ENCODE results near the gene CANT1.
"Not testable (repeated sequence)": the region's sequence is repeated elsewhere in the genome, so short reads cannot be mapped to it uniquely, and the experiment has no call there.

Gene CANT1

DNA sequence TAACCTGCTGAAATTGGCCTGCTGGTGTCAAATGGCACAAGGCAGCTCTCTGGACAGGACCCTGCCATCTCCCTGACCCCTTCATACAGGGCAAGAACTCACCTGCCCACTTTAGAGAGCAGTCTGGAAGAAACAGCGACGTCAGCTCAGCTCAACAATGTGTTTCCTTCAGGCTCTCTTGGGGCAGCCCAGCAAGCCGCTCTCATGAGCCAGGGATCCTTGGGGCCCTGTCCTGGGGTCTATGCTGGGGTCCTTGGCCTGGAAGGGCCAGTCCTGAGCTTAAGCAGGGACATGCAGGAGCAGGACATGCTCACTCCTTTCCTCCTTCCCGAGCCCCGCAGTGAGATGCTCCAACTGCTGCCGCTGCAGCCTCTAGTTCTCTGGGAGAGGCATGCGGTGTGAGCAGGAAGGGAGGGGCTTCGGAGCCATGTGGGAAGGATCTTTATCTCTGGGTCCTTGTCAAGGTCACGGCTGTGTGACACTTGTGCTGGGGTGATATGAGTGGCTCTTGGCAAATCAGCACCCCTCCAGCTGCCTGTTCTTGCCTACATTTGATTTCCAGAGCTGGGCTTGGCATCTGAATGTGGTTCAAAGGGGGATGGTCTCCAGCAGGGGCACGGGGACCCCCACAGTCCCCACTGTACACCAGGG, 17.8 kb upstream of the CANT1 start:
- no peak for DNase-seq

DNA sequence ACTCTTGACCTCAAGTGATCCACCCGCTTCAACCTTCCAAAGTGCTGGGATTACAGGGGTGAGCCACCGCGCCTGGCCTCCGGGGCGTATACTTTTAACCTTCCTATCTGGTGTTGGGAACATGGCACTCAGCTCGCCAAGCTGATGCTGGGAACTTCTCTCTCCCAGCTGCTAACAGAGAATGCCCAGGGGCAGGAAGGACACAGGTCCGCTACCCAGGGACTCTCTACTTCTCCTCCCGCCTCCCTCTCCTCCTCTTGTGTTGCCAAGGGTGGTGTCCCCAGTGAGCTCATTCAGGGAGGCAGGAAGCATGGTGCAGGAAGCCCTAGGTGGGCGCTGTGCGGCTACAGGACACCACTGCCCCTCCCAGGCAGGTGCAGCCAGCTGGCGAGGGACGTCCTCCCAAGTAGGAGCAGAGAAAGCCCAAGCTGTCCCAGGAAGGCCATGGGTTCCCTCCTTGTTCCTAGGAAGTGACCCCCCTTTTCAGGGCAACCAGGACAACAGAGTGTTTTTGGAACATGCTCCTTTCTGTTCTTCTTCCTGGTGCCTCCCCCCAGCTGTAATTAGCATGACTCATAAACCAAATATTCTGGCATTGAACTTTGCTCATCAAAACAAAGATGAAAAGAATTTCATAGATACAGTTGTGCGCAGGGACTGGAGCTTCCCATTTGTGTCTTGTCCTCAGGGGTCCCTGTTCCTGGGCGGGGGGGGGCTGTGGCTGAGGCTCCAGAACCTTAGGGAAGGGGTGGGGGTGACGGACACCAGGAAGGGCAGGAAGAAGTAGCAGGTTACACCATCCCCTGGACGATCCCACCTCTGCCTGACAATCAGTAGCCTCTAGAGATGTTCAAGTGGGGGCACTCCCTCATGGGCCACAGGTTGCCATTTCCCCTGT, 17.1 kb upstream of the CANT1 start:
- no peak for DNase-seq

DNA sequence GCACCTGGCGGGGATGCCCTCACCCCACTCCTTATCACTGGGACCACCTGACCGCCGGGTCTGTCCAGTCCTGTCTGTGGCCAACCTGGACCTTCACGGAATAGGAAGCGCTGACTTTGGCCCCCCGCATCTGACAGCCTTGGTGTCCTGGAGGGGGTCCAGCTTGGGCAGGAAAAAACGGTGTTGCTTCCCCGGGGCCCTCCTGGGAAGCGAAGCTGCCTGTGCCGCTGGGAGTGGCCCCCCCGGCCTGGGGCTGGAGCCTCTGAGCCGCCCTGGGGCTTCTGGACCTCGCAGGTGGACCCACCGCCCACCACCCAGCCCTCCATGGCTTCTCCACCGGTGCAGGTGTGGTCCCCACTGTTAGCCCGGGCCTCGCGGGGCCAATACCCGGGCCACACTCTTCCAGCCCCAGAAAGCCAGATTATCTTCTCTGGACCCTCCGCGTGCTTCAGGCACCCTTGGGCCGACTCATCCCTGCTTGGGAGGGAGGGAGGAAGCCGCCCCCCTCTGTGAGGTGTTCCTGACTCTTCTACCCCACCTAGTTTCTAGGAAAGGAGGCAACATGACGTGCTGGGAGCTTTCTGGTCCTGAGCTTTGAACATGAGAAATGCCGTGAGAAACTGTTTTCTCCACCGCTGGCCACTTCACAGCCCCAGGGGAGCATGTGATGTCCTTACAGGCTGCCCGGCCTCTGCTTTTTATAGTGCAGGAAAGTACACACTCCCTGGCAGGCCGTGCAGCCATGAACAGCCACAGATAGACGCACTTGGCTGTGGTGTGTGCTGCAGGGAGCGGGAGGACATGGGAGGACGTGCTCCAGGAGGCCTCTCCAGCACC, 15.6 kb upstream of the CANT1 start:
- no peak for DNase-seq

DNA sequence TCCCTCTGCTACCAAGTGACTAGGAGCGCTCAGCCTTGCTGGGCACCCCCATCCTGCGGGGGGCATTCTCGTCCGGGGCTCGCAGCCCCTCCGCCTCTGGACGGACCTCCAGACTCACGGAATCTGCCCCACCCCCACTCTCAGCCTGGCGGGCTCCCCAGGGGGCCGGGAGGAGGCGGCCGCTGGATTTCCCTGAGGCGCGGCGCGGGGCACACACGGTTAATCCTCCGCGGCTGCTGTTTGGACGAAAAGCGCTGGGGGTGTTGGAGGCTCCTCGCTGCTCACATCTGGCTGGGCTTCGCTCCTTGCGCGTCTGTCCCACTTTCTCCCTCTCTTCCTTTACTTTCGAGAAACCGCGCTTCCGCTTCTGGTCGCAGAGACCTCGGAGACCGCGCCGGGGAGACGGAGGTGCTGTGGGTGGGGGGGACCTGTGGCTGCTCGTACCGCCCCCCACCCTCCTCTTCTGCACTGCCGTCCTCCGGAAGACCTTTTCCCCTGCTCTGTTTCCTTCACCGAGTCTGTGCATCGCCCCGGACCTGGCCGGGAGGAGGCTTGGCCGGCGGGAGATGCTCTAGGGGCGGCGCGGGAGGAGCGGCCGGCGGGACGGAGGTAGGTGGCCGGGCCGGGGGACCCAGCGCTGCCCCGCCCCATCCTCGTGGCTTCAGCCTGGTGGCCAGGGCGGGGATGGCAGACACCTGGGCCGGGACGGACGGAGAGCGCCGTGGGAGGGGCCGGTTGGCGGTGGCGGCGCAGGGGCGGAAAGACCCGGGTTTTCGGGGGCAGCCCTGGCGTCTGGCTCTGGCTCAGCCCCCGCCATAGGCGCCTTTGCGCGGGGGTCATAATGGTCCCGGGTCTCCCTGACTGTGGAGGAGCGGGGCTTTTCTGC, 14.6 kb upstream of the CANT1 start, which contains the start of gene C1QTNF1:
Gene C1QTNF1 (plus strand): TSS at position 284 of the 886 bp plus-strand sequence. CDS start 19,800 bp downstream, outside the sequence.
- DNase-seq = no peak

DNA sequence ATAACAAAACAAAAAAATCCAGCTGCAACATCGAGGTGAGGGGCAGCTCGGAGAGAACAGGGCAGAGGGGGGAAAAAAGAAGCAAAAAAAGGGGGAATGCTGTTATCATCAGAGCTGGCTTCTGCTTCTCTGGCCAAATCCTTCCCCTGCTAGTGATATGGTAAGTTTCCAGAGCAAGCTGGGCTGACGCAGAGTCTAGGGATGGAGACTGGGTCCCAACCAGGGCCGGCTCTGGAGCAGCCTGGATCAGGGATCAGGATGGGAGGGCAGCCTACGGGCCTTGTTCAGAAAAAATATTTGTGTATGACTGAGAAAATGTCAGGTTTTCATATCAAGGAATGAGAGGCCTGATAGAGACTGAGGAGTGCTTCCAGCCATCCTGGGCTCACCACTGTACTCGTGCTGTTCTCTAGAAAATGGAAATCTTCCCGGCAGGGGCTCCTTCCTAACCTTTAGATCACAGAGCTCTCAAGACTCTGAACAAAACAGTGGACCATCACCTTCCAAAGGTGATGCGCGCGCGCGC, 13.7 kb upstream of the CANT1 start:
- no peak for DNase-seq

DNA sequence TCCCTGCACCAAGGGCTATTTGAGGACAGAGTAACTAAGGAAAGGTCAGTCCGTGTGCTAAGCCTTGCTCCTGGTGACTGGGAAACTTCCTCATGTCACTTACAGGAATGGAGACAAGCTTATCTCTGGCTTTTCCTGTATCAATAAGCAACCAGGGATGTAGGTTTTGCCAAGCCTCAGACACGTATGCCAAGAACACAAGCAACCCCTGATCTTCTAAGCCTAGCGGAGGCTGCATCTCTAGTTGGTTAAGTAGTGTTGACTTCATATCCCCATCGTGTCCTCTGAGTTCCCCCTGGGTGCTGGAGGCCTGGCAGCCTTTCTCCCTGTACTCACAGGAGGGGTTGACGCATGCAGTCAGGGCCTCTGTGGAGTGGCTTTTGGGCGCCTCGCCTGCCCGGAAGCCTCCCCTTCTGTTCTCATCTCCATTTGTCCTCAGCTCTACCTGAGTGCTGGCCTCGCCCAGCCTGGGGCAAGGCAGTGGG, 13.0 kb upstream of the CANT1 start:
- DNase-seq = no peak

DNA sequence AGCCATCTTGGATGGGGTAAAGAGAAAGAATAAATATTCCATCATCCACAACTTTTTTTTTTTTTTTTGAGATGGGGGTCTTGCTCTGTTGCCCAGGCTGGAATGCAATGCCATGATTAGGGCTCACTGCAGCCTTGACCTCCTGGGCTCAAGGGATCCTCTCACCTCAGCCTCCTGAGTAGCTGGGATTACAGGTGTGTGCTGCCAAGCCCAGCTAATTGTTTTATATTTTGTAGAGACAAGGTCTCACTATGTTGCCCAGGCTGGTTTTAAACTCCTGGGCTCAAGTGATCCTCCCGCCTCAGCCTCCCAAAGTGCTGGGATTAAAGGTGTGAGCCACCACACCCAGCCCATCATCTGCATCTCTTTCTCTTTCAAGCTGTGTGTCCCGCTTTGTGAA, 12.4 kb upstream of the CANT1 start:
- DNase-seq = not testable (repeated sequence)

DNA sequence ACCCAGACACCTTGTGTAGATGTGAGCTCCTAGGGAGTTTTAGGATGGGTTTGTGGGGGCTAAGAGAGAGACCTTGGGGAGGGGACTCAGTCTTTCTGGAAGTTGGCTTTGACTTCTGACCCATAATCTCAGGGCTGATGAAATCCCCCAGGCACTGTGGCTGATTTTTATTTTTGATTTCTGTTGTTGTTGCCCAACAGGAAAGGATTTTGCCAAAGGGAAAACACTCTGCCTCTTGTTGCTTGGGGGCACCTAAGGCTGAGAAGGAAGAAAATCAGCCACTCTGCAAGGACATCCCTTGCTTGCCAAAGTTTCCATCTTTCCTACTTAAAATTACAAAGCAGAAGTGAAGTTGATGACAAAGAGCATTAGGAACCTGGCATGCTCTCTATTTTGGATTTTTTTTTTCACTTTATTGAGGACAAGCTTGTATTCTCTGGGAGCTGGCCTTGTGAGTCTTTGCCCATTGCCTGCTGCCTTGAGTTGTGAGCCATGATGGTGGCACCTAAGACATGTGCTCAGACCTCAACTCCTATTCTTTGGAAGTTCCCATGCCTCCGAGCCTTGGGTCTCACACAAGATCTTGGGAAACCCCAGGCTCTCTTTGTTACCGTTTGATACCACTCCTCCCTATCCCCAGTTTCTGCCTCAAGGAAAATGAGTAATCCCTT, 11.2 kb upstream of the CANT1 start:
- no peak for DNase-seq

DNA sequence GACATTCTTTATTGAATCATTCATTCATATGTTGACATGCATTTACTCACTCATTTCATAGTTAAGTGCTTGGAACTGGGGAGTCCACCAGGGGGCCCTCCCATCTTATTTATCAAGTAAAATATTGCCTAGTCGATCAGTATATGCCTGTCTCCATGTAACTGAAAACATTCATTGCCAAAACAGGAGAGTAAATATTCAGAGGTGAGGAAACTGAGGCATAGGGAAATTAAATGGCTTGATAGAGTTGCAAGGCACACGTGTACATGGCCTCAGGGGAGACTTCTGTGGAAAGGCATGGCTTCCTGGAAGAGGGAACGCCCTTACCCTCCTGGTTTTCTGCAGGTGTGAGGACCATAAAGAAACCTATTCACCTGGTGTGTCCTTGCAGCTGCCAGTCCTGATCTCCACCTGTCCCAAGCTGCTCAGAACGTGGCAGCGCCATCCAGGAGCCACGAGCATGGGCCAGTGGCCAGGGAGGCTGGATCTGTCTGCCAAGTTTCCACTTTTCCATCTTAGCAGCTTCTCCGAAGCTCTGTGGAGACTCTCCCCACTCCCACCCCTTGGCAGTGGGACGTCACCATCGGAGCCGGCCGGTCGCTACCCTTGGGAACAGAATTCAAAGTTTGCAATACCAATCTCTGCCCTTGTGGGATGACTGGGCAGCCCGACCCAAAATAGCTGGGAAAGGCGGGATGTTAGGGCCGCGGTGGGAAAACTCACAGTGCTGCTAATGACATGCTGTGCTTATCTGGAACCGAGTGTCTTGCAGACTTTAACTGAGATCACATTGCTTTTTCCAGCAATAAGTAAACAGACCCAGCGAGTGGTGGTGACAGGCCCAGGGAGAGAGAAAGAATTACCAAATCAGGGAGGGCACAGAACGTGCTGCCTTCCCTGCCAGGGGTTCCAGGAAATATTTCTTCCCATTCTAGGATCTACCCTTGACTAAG, 10.3 kb upstream of the CANT1 start:
- DNase-seq = no peak

DNA sequence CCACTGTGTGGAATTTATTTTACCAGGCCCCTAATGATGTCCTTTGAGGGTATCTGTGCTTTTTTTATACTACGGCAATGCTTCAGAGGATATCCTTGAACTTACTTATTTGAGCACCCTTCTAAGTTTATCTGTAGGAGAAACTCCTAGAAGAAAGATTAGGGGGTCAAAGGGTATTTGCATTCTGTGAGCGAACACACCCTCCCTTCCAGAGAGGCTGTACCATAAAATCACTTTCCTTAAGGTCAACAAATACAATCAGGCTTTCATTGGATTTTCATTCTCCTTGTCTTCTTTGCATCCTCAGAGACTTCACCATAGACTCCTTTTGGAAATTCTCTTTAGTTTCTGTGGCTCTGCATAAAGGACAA, 9.7 kb upstream of the CANT1 start:
- DNase-seq = no peak

DNA sequence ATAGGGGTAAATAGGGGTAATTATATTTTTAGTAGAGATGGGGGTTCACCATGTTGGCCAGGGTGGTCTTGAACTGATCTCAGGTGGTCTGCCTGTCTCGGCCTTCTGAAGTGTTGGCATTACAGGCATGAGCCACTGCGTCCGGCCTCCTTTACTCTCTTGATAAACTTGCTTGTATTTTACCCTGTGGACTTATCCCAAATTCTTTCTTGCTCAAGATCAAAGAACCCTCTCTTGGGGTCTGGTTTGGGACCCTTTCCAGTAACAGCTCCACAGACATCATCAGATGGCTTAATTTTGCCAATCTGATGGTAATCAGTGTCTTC, 8.8 kb upstream of the CANT1 start:
- no peak for DNase-seq

DNA sequence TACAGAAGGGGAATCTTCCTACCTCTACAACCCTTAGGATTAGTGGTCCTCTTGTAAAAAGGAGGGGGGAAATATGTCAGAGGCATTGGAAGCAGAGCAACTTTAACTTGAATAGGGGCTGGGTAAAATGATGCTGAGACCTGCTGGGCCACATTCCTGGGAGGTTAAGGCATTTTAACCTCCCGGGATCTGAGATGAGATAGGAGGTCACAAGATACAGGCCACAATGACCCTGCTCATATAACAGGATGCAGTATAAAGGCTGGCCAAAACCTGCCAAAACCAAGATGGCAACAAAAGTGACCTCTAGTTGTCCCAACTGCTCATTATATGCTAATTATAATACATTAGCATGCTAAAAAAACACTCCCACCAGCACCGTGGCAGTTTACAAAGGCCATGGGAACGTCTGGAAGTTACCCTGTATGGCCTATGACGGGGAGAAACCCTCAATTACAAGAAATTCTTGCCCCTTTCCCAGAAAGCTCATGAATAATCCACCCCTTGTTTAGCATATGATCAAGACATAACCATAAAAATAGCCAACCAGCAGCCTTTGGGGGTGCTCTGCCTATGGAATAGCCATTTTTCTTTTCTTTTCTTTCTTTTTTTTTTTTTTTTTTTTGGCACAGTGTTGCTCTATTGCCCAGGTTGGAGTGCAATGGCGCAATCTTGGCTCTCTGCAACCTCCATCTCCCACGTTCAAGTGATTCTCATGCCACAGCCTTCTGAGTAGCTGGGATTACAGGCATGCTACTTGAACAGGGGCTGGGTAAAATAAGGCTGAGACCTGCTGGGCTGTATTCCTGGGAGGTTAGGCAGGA, 8.2 kb upstream of the CANT1 start:
- DNase-seq = no peak

DNA sequence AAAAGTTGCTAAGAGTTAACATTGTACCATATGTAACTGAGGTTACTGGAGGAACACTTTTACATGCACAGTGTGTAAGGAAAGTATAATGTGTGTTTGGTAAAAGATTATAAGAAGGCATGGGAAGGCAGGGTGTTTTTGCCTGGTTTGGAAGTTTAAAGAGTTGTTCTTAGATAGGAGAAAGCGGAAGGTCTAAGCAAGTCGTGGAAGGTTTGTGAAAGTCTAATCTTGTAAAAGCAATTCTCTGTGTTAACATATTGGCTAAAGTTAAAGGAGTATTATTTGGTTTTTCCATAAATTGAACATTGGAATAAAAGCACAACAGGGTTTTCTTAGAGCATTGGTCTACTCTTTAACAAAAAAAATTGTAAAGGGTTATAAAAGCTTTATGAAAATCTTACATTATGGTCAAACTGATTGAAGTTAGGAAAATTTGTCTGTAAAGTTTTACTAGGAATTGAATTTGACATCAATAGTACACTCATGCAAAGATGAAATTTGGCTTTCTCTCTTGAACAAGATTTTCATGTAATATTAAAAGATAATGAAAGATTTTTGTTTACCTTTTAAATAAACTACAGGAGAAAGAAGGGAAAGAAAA, 4.7 kb upstream of the CANT1 start:
- no peak for DNase-seq

DNA sequence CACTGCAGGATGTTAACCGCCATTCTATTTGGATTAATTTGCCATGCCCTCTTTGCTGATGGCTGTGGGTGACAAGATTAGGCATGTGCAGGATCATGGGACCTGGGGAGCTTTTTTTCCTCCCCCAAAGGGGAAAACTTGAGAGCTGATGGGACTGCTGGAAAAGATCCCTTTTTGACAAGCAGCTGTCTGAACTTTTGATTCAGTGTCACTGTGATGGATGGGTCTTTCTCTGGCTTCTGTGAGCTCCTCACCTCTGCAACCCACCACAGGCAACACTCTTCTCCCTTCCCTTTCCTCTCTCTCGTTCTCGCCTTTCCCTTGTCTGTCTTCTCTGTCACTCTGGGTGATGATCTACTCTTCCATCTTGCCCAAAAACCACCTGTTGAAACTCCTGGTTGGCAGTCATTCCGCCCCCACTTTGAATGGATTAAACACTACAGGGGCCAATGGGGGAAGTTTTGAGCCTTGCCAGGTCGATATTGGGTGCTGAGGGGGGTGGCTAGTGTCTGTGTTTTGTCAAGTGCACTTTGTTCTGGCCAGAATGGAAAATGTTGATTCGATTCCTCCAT, 3.1 kb upstream of the CANT1 start:
- DNase-seq = no peak

DNA sequence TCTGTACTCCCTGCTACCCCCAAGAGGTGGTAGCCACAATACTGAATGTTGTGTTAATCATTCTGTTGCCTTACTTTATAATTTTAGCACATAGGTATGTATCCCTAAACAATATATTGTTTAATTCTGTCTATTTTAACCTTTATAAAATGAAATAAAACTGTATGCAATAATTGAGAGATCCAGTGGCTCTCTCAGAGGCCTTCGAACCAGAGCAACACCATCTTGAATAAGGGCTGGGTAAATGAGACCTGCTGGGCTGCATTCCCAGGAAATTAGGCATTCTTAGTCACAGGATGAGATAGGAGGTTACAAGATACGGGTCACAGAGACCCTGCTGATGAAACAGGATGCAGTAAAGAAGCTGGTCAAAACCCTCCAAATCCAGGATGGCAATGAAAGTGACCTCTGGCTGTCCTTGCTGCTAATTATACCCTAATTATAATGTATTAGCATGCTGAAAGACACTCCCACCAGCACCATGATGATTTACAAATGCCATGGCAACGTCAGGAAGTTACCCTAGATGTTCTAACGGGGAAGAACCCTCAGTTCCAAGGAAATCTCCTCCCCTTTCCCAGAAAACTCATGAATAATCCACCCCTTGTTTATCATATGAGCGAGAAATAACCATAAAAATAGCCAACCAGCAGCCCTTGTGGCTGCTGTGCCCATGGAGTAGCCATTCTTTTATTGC, 2.0 kb upstream of the CANT1 start:
- no peak for DNase-seq

DNA sequence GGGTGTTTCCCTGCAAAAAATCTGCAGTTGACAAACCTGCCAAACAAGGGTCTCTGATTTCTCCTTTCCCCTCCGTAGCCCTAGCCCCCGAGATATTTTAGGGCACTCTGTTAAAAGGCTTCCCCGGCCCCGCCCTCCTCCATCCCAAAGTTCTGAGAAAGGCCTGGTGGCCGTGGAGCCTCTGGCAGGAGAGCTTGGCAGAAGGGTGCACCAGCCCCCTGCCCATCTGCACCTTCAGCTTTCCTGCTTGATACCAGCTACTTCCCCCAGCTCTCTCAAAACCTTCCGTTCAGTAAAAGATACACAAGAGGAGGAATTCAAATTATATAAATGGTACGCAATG, 711 bp upstream of the CANT1 start:
- DNase-seq = no peak

DNA sequence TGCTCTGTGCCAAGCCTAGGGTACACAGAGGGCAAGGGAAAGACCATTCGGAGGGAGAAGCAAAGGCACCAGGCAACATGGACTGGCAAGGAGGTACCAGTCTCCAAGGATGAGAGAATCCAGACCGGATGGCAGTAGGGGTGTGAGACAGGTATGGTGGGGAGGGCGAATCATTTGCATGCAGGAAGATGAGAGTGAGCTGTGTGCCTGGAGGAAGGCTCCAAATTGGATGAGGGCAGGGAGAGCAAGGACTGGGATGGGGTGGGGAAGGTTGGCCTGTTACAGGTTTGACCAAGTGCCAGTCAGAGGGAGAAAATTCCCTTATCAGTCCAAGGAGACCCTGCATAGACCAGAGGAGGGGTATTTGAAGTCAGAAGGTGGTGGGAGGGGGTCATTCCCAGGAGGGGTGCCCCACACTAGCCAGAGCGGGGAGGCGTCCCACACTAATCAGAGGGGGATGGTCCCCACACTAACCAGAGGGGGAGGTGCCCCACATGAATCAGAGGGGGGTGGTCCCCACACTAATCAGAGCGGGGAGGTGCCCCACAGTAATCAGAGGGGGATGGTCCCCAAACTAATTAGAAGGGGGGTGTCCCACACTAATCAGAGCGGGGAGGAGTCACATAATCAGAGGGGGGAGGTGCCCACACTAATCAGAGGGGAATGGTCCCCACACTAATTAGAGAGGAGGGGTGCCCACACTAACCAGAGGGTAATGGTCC, 737 bp downstream of the CANT1 start:
- no peak for DNase-seq
